Dedifferentiated amniotic fluid mesenchymal stem cell (primary cell): ENCODE measurements around the gene GNS.

Experiments used
- DNase-seq: peaks from one replicate; pipeline ENCODE4 v3.0.0-alpha.2; 2016; ENCODE audit errors: extremely low spot score

The GNS gene

GRCh38 chr12:64674367-64674922 is 84.8 kb downstream of the GNS start:
- no peak for DNase-seq

- no peak for DNase-seq
Measured at GRCh38 chr12:64673490-64674169, 85.6 kb downstream of the GNS start.

- DNase-seq = no peak
Measured at GRCh38 chr12:64672925-64673409, 86.2 kb downstream of the GNS start.

- no peak for DNase-seq
Measured at GRCh38 chr12:64671681-64672080, 87.5 kb downstream of the GNS start.

GRCh38 chr12:64670919-64671639 is 88.1 kb downstream of the GNS start:
- peak; percentile 40 for DNase-seq

GRCh38 chr12:64670019-64670418 is 89.2 kb downstream of the GNS start:
- DNase-seq = no peak

- DNase-seq = no peak
Measured at GRCh38 chr12:64669270-64669842, 89.8 kb downstream of the GNS start.

GRCh38 chr12:64667793-64668192 is 91.4 kb downstream of the GNS start:
- no peak for DNase-seq

GRCh38 chr12:64666054-64666914 is 92.9 kb downstream of the GNS start:
- DNase-seq = no peak

- no peak for DNase-seq
Measured at GRCh38 chr12:64665514-64665913, 93.7 kb downstream of the GNS start.
